Loucy (cell line): ENCODE measurements around the gene INHBB.

Experiments
- H2AFZ ChIP-seq: fragments of 200-600 bp; sonication (generic); 2 replicates; pipeline ENCODE4 v1.6.0; 2016; ENCODE audit warnings: antibody characterized with exemption, mild to moderate bottlenecking, low read length, moderate library complexity
- H3F3A ChIP-seq: fragments of 200-600 bp; 2 replicates; pipeline ENCODE4 v1.6.0; 2016; ENCODE audit warnings: antibody characterized with exemption, low read depth, mild to moderate bottlenecking
- H3K27me3 ChIP-seq: fragments of 200-600 bp; sonication (generic); 2 replicates; pipeline ENCODE4 v1.6.1; 2014; ENCODE audit warnings: low read length, mild to moderate bottlenecking; ENCODE audit not compliant: insufficient read depth, poor library complexity, severe bottlenecking
- H3K36me3 ChIP-seq: fragments of 200-600 bp; sonication (generic); 2 replicates; pipeline ENCODE4 v1.6.1; 2016; ENCODE audit warnings: low read length; ENCODE audit not compliant: insufficient read depth
- H3K4me1 ChIP-seq: fragments of 200-600 bp; sonication (generic); 2 replicates; pipeline ENCODE4 v1.5.1; 2014; ENCODE audit warnings: low read length, mild to moderate bottlenecking; ENCODE audit not compliant: insufficient read depth, poor library complexity, severe bottlenecking
- H3K4me2 ChIP-seq: fragments of 200-600 bp; sonication (generic); 2 replicates; pipeline ENCODE4 v1.6.0; 2014; ENCODE audit warnings: antibody characterized with exemption, low read length, low read depth, mild to moderate bottlenecking; ENCODE audit not compliant: poor library complexity, severe bottlenecking
- H3K4me3 ChIP-seq: fragments of 200-600 bp; sonication (generic); 2 replicates; pipeline ENCODE4 v1.5.1; 2014; ENCODE audit warnings: low read length, mild to moderate bottlenecking, mixed read lengths; ENCODE audit not compliant: poor library complexity, severe bottlenecking
- H3K79me2 ChIP-seq: fragments of 200-600 bp; sonication (generic); 2 replicates; pipeline ENCODE4 v1.6.1; 2014; ENCODE audit warnings: low read length; ENCODE audit not compliant: insufficient read depth
- H3K9ac ChIP-seq: fragments of 200-600 bp; sonication (generic); 2 replicates; pipeline ENCODE4 v1.6.0; 2014; ENCODE audit warnings: mild to moderate bottlenecking, low read depth, low read length, moderate library complexity; ENCODE audit not compliant: poor library complexity, severe bottlenecking
- H3K9me2 ChIP-seq: fragments of 200-600 bp; sonication (generic); replicated peaks from 2 replicates; pipeline ENCODE4 v1.6.1; 2016; ENCODE audit warnings: low read depth, low read length, mixed read lengths
- H3K9me3 ChIP-seq: fragments of 200-600 bp; sonication (generic); 2 replicates; pipeline ENCODE4 v1.6.1; 2014; ENCODE audit warnings: mild to moderate bottlenecking, antibody characterized with exemption, low read length, low read depth; ENCODE audit not compliant: insufficient read depth
- H4K20me1 ChIP-seq: fragments of 200-600 bp; sonication (generic); 2 replicates; pipeline ENCODE4 v1.6.0; 2014; ENCODE audit warnings: antibody characterized with exemption, low read length, mild to moderate bottlenecking; ENCODE audit not compliant: insufficient read depth, poor library complexity, severe bottlenecking
- EZH2phosphoT487 ChIP-seq: fragments of 200-600 bp; IDR thresholded peaks from 2 replicates; pipeline ENCODE4 v1.6.1; 2018; ENCODE audit warnings: antibody characterized with exemption, mild to moderate bottlenecking, moderate library complexity, borderline replicate concordance
- TF ChIP-seq, protein P1 (sequence below): fragments of 200-600 bp; sonication (generic); conservative IDR thresholded peaks from 2 replicates; pipeline ENCODE4 v1.5.1; 2014; ENCODE audit warnings: mild to moderate bottlenecking, antibody characterized with exemption, low read length

The INHBB gene

DNA sequence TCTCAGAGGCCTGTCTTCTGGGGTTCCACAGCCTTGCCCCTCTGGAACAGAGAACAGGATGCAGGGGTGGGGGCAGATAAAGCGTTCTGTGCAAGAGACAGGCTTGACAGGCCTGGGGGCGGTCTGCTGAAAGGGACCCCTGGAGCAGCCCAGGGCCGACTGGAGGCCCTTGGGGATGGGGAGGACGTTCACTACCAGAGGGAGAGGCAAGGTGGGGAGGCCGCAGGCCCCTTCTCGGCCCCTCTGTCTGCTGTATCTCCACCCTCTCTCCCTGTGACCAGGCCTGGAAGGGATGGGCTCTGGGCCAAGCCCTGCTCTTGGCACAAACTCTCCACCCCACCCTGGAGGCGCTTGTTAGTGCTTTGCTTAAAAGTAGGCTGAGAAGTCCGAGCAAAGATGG is 27.3 kb upstream of the INHBB start:
- Histone ChIP-seq H3K9me3 (no peaks in the 10 kb centered on the region), H3K4me2 (no peak overlapping the region), H3K27me3 (no peaks in the 10 kb centered on the region), H3K4me3 (no peak overlapping the region), H3K36me3 (no peaks in the 10 kb centered on the region), H3K9me2 (no peaks in the 10 kb centered on the region), H3K79me2 (no peaks in the 10 kb centered on the region), H3F3A (no peaks in the 10 kb centered on the region), H3K4me1 (peaks cover 9% of the 10 kb centered on the region), H3K9ac (no peak overlapping the region), H4K20me1 (no peaks in the 10 kb centered on the region), H2AFZ (no peak overlapping the region)
- TF ChIP-seq EZH2phosphoT487 = no peak
- TF ChIP-seq, protein P1, sequence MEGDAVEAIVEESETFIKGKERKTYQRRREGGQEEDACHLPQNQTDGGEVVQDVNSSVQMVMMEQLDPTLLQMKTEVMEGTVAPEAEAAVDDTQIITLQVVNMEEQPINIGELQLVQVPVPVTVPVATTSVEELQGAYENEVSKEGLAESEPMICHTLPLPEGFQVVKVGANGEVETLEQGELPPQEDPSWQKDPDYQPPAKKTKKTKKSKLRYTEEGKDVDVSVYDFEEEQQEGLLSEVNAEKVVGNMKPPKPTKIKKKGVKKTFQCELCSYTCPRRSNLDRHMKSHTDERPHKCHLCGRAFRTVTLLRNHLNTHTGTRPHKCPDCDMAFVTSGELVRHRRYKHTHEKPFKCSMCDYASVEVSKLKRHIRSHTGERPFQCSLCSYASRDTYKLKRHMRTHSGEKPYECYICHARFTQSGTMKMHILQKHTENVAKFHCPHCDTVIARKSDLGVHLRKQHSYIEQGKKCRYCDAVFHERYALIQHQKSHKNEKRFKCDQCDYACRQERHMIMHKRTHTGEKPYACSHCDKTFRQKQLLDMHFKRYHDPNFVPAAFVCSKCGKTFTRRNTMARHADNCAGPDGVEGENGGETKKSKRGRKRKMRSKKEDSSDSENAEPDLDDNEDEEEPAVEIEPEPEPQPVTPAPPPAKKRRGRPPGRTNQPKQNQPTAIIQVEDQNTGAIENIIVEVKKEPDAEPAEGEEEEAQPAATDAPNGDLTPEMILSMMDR = no peak

DNA sequence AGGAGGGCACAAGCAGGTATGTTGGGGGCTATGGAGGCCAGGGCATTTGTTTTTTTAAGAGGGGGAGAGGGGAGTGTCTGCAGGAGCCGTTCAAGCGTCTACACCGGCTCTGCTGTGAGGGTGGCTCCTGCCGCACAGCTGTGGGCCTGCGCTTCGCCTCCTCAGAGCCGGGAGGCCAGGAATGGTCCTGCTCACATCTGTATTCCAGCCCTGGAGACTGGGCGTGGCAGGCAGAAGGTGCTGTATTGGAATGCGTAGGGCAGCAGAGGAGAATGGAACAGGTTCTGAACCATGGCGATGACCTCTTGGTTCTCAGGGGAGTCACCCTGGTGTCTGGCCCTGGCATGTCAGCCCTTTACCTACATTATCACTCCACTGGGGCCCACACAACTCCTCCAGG is 26.8 kb upstream of the INHBB start:
- Histone ChIP-seq H3K4me3 (no peak overlapping the region), H3K27me3 (no peaks in the 10 kb centered on the region), H4K20me1 (no peaks in the 10 kb centered on the region), H2AFZ (no peak overlapping the region), H3K79me2 (no peaks in the 10 kb centered on the region), H3K36me3 (no peaks in the 10 kb centered on the region), H3K9me2 (no peaks in the 10 kb centered on the region), H3K9me3 (no peaks in the 10 kb centered on the region), H3K4me2 (no peak overlapping the region), H3F3A (no peaks in the 10 kb centered on the region), H3K9ac (no peak overlapping the region), H3K4me1 (peaks cover 4% of the 10 kb centered on the region)
- no peak for TF ChIP-seq EZH2phosphoT487
- TF ChIP-seq, protein P1 = no peak

DNA sequence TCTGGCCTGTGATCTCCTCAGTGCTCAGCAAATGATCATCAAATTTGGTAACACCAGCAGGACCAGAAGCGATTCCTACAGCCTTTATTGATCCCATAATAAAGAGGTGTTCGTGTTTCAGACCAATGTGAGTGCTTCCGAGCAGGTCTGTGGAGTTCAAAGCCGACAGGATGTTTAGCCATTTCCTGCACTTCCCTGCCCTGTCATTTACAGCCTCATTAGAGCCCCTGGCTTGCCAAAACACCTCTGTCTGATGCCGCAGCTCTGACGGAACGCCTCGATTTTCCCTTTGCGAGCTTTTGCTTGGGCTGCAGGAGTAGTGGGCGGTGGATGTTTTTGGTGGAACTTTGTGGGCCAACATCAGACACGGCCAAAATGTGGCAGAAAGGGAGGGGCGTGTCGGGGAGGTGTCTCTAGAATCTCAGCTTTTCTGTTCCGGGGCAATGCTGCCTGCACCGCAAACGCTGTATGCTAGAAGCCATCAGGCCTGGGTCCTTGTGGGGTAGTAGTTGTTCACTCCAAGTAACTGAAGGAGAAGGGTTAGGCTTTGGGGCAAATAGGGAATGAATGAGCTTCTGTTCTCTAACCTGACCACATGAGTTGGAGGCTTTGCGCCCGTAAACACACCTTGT is 26.1 kb upstream of the INHBB start:
- no peak overlapping the region for H2AFZ ChIP-seq
- H3F3A ChIP-seq = no peaks in the 10 kb centered on the region
- TF ChIP-seq, protein P1 = no peak
- TF ChIP-seq EZH2phosphoT487 = no peak
- H3K4me1 ChIP-seq = no peaks in the 10 kb centered on the region
- H3K27me3 ChIP-seq = no peaks in the 10 kb centered on the region
- H3K9ac ChIP-seq = no peak overlapping the region
- no peak overlapping the region for H3K4me3 ChIP-seq
- H3K4me2 ChIP-seq = no peak overlapping the region
- H3K36me3 ChIP-seq = no peaks in the 10 kb centered on the region
- H4K20me1 ChIP-seq = no peaks in the 10 kb centered on the region
- H3K9me3 ChIP-seq = no peaks in the 10 kb centered on the region
- no peaks in the 10 kb centered on the region for H3K79me2 ChIP-seq
- H3K9me2 ChIP-seq = no peaks in the 10 kb centered on the region
